ENCODE measurements around the gene METTL27. TPM values are rescaled to one million over a fixed set of nuclear protein-coding genes. Genes with fewer than 3 reads are reported as not detected.
"Not testable (repeated sequence)": the region's sequence is repeated elsewhere in the genome, so short reads cannot be mapped to it uniquely, and the experiment has no call there.

Gene METTL27
- total and polyA plus RNA-seq, 2 donors (not counting 1 experiment from before 2014, with no cell fraction given) = 2.1 to 15.7 TPM

DNA sequence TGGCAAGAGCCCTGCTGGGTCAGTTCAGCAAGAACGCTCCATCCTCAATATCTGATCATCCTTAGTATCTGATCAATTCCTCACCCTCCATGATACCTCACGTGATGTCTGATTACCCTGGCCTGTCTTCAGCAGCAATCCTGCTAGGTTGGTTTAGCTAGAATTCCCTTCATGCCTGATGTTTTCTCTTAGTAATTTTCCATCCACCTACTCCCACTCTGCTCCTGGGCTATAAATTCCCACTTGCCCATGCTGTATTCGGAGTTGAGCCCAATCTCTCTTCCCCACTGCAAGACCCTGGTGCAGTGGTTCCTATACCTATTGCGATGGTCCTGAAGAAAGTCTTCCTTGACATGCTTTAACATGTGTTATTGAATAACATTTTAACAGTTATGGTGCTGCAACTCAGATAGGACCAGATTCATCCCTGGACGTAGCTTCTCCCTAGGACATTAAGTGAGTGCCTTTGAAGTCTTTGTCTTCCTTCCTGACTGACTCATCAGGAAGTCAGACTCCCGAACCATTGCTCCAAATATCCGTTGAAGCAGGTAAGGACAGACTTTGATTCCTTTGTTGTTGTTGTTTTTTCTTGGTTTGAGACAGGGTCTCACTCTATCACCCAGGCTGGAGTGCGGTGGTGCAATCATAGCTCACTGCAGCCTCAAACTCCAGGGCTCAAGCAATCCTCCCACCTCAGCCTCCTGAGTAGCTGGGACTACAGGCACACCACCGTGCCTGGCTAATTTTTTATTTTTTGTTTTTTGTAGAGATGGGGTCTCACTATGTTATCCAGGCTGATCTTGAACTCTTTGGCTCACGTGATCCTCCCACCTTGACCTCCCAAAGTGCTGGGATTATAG is 42.8 kb downstream of the METTL27 start:
- Histone ChIP-seq H3K27me3 (ENCODE audit: control insufficient read depth, insufficient read depth, low read length) (no peaks in the 10 kb centered on the region), H2AFZ (ENCODE audit: low read length) (no peak overlapping the region), H3K9ac (ENCODE audit: insufficient read depth, low read length) (no peak overlapping the region), H3K36me3 (ENCODE audit: control insufficient read depth, insufficient read depth, low read length) (no peaks in the 10 kb centered on the region), H3K4me1 (ENCODE audit: control insufficient read depth, extremely low read depth, insufficient read depth, low read length) (no peaks in the 10 kb centered on the region), H3K4me3 (replicated peaks in 1 of 4; ENCODE audit: control extremely low read depth in 1 of 4, insufficient read depth in 1 of 4, low read depth in 3 of 4, low read length in 4 of 4) (no peak overlapping the region), H4K20me1 (ENCODE audit: control insufficient read depth, extremely low read depth, insufficient read depth, low read length) (no peaks in the 10 kb centered on the region), H3K27ac (ENCODE audit: insufficient read depth, low read length) (no peak overlapping the region), H3K79me2 (ENCODE audit: control insufficient read depth, insufficient read depth, low read length) (no peaks in the 10 kb centered on the region), H3K9me3 (ENCODE audit: control insufficient read depth, insufficient read depth, low read depth, low read length) (no peaks in the 10 kb centered on the region), H3K4me2 (ENCODE audit: extremely low read depth, insufficient read depth, low read length) (no peak overlapping the region)
- DNase-seq (ENCODE audit: low read depth in 2 of 2) = no peak
- TF ChIP-seq, protein P1, sequence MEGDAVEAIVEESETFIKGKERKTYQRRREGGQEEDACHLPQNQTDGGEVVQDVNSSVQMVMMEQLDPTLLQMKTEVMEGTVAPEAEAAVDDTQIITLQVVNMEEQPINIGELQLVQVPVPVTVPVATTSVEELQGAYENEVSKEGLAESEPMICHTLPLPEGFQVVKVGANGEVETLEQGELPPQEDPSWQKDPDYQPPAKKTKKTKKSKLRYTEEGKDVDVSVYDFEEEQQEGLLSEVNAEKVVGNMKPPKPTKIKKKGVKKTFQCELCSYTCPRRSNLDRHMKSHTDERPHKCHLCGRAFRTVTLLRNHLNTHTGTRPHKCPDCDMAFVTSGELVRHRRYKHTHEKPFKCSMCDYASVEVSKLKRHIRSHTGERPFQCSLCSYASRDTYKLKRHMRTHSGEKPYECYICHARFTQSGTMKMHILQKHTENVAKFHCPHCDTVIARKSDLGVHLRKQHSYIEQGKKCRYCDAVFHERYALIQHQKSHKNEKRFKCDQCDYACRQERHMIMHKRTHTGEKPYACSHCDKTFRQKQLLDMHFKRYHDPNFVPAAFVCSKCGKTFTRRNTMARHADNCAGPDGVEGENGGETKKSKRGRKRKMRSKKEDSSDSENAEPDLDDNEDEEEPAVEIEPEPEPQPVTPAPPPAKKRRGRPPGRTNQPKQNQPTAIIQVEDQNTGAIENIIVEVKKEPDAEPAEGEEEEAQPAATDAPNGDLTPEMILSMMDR (conservative IDR thresholded peaks at IDR 0.05 in 1 of 2, IDR thresholded peaks at IDR 0.05 in 1 of 2; ENCODE audit: low read depth in 1 of 2, low read length in 2 of 2) = no peak
- no peak for TF ChIP-seq EZH2 (IDR thresholded peaks at IDR 0.05; ENCODE audit: low read length, missing control alignments)

DNA sequence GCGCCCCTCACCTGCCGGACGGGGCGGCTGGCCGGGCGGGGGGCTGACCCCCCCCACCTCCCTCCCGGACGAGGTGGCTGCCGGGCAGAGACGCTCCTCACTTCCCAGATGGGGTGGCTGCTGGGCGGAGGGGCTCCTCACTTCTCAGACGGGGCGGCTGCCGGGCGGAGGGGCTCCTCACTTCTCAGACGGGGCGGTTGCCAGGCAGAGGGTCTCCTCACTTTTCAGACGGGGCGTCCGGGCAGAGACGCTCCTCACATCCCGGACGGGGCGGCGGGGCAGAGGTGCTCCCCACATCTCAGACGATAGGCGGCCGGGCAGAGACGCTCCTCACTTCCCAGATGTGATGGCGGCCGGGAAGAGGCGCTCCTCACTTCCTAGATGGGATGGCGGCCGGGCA is 45.1 kb downstream of the METTL27 start:
- H3K27me3 ChIP-seq (ENCODE audit: control insufficient read depth, insufficient read depth, low read length); H3K36me3 ChIP-seq (ENCODE audit: control insufficient read depth, insufficient read depth, low read length); H3K27ac ChIP-seq (ENCODE audit: insufficient read depth, low read length); H3K79me2 ChIP-seq (ENCODE audit: control insufficient read depth, insufficient read depth, low read length); H3K4me3 ChIP-seq (replicated peaks in 1 of 4; ENCODE audit: control extremely low read depth in 1 of 4, insufficient read depth in 1 of 4, low read depth in 3 of 4, low read length in 4 of 4); H3K4me2 ChIP-seq (ENCODE audit: extremely low read depth, insufficient read depth, low read length); H4K20me1 ChIP-seq (ENCODE audit: control insufficient read depth, extremely low read depth, insufficient read depth, low read length); DNase-seq (ENCODE audit: low read depth in 2 of 2); H3K9me3 ChIP-seq (ENCODE audit: control insufficient read depth, insufficient read depth, low read depth, low read length); H2AFZ ChIP-seq (ENCODE audit: low read length); H3K4me1 ChIP-seq (ENCODE audit: control insufficient read depth, extremely low read depth, insufficient read depth, low read length); H3K9ac ChIP-seq (ENCODE audit: insufficient read depth, low read length): not testable (repeated sequence)

DNA sequence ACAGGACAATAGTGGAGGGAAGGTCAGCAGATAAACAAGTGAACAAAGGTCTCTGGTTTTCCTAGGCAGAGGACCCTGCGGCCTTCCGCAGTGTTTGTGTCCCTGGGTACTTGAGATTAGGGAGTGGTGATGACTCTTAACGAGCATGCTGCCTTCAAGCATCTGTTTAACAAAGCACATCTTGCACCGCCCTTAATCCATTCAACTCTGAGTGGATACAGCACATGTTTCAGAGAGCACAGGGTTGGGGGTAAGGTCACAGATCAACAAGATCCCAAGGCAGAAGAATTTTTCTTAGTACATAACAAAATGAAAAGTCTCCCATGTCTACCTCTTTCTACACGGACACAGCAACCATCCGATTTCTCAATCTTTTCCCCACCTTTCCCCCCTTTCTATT is 45.7 kb downstream of the METTL27 start:
- not testable (repeated sequence) for H4K20me1 ChIP-seq (ENCODE audit: control insufficient read depth, extremely low read depth, insufficient read depth, low read length); H3K4me2 ChIP-seq (ENCODE audit: extremely low read depth, insufficient read depth, low read length); H3K27ac ChIP-seq (ENCODE audit: insufficient read depth, low read length); H2AFZ ChIP-seq (ENCODE audit: low read length); H3K27me3 ChIP-seq (ENCODE audit: control insufficient read depth, insufficient read depth, low read length); H3K79me2 ChIP-seq (ENCODE audit: control insufficient read depth, insufficient read depth, low read length); H3K4me1 ChIP-seq (ENCODE audit: control insufficient read depth, extremely low read depth, insufficient read depth, low read length); H3K9ac ChIP-seq (ENCODE audit: insufficient read depth, low read length); H3K36me3 ChIP-seq (ENCODE audit: control insufficient read depth, insufficient read depth, low read length); H3K4me3 ChIP-seq (replicated peaks in 1 of 4; ENCODE audit: control extremely low read depth in 1 of 4, insufficient read depth in 1 of 4, low read depth in 3 of 4, low read length in 4 of 4); H3K9me3 ChIP-seq (ENCODE audit: control insufficient read depth, insufficient read depth, low read depth, low read length); DNase-seq (ENCODE audit: low read depth in 2 of 2)

DNA sequence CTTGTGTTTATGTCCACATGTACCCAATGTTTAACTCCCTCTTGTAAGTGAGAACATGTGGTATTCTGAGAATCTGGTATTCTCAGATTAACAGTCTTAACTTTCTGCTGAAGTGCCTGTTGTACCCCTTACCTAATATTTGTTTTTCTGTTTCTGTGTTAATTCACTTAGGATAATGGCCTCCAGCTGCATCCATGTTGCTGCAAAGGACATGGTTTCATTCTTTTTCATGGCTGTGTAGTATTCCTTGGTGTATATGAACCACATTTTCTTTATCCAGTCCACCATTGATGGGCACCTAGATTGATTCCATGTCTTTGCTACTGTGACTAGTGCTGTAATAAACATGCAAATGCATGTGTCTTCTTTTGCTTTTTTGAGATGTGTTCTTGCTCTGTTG is 47.1 kb downstream of the METTL27 start:
- H3K9me3 ChIP-seq (ENCODE audit: control insufficient read depth, insufficient read depth, low read depth, low read length); DNase-seq (ENCODE audit: low read depth in 2 of 2); H3K27ac ChIP-seq (ENCODE audit: insufficient read depth, low read length); H3K79me2 ChIP-seq (ENCODE audit: control insufficient read depth, insufficient read depth, low read length); H3K9ac ChIP-seq (ENCODE audit: insufficient read depth, low read length); H2AFZ ChIP-seq (ENCODE audit: low read length); H3K4me2 ChIP-seq (ENCODE audit: extremely low read depth, insufficient read depth, low read length); H3K4me3 ChIP-seq (replicated peaks in 1 of 4; ENCODE audit: control extremely low read depth in 1 of 4, insufficient read depth in 1 of 4, low read depth in 3 of 4, low read length in 4 of 4); H4K20me1 ChIP-seq (ENCODE audit: control insufficient read depth, extremely low read depth, insufficient read depth, low read length); H3K36me3 ChIP-seq (ENCODE audit: control insufficient read depth, insufficient read depth, low read length); H3K27me3 ChIP-seq (ENCODE audit: control insufficient read depth, insufficient read depth, low read length); H3K4me1 ChIP-seq (ENCODE audit: control insufficient read depth, extremely low read depth, insufficient read depth, low read length): not testable (repeated sequence)

DNA sequence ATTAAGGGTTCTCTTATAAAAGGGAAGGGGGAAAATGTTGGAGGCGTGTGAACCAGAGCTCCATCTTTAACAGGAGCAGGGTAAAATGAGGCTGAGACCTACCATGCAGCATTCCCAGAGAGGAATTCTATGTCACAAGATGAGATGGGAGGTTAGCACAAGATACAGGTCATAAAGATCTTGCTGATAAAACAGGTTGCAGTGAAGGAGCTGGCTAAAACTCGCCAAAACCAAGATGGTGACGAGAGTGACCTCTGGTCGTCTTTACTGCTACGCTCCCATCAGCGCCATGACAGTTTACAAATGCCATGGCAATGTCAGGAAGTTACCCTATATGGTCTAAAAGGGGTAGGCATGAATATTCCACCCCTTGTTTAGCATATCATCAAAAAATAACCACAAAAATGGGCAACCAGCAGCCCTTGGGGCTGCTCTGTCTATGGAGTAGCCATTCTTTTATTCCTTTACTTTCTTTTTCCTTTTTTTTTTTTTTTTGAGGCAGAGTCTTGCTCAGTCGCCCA is 51.1 kb downstream of the METTL27 start:
- H3K4me1 ChIP-seq (ENCODE audit: control insufficient read depth, extremely low read depth, insufficient read depth, low read length); H3K36me3 ChIP-seq (ENCODE audit: control insufficient read depth, insufficient read depth, low read length); H2AFZ ChIP-seq (ENCODE audit: low read length); H3K9ac ChIP-seq (ENCODE audit: insufficient read depth, low read length); H4K20me1 ChIP-seq (ENCODE audit: control insufficient read depth, extremely low read depth, insufficient read depth, low read length); DNase-seq (ENCODE audit: low read depth in 2 of 2); H3K27me3 ChIP-seq (ENCODE audit: control insufficient read depth, insufficient read depth, low read length); H3K79me2 ChIP-seq (ENCODE audit: control insufficient read depth, insufficient read depth, low read length); H3K4me2 ChIP-seq (ENCODE audit: extremely low read depth, insufficient read depth, low read length); H3K4me3 ChIP-seq (replicated peaks in 1 of 4; ENCODE audit: control extremely low read depth in 1 of 4, insufficient read depth in 1 of 4, low read depth in 3 of 4, low read length in 4 of 4); H3K9me3 ChIP-seq (ENCODE audit: control insufficient read depth, insufficient read depth, low read depth, low read length); H3K27ac ChIP-seq (ENCODE audit: insufficient read depth, low read length): not testable (repeated sequence)
